H1 (cell line): ENCODE data around the gene CRADD. TPM values are rescaled to one million over a fixed set of nuclear protein-coding genes. Genes with fewer than 3 reads are reported as not detected.

Experiments used
- CTCF ChIA-PET: fragments of 300-600 bp; sonication (Branson Sonifier 250); formaldehyde crosslinking; loops from one replicate; lab custom pipeline; 2021; ENCODE audit not compliant: partially characterized antibody; lab: Charles Lee
- POLR2A ChIA-PET: fragments of 300-600 bp; sonication (Branson Sonifier 250); formaldehyde crosslinking; loops from one replicate; lab custom pipeline; 2021; ENCODE audit warnings: inconsistent platforms; ENCODE audit not compliant: partially characterized antibody; lab: Charles Lee
- DNase-seq, 2 experiments: peaks; one replicate each; pipeline versions ENCODE4 v3.0.0 to v3.0.0-alpha.2; 2010 to 2022; ENCODE audit warnings: low spot score in 2 of 2, low read depth in 1 of 2, mixed read lengths in 1 of 2
- FAIRE-seq: peaks from 2 replicates; lab custom pipeline; 2011; peaks lifted over from hg19 to GRCh38; lab: Jason Lieb, UNC
- H2AFZ ChIP-seq: 2 replicates; pipeline ENCODE4 v1.8.1; 2012; ENCODE audit warnings: low read length, inconsistent platforms
- H2AK5ac ChIP-seq: 2 replicates; pipeline ENCODE4 v1.6.1; 2013; ENCODE audit warnings: low read depth, low read length
- H2BK120ac ChIP-seq: replicated peaks from 2 replicates; pipeline ENCODE3; 2013; ENCODE audit warnings: low read depth, low read length, inconsistent platforms
- H2BK12ac ChIP-seq: 2 replicates; pipeline ENCODE4 v1.6.1; 2013; ENCODE audit warnings: low read depth, low read length
- H2BK15ac ChIP-seq: 2 replicates; pipeline ENCODE4 v1.6.1; 2013; ENCODE audit warnings: low read length
- H2BK20ac ChIP-seq: 2 replicates; pipeline ENCODE4 v1.6.1; 2013; ENCODE audit warnings: low read length
- H2BK5ac ChIP-seq: 2 replicates; pipeline ENCODE4 v1.6.1; 2013; ENCODE audit warnings: low read depth, low read length
- H3K14ac ChIP-seq: 2 replicates; pipeline ENCODE4 v1.6.1; 2013; ENCODE audit warnings: inconsistent platforms; ENCODE audit not compliant: insufficient read length
- H3K18ac ChIP-seq: 2 replicates; pipeline ENCODE4 v1.6.1; 2013; ENCODE audit warnings: low read length; ENCODE audit errors: extremely low read depth
- H3K23ac ChIP-seq: 2 replicates; pipeline ENCODE4 v1.6.1; 2013; ENCODE audit warnings: inconsistent platforms; ENCODE audit not compliant: insufficient read length
- H3K23me2 ChIP-seq: 2 replicates; pipeline ENCODE4 v1.6.1; 2013; ENCODE audit warnings: low read depth, low read length
- H3K27ac ChIP-seq: 2 replicates; pipeline ENCODE4 v1.6.1; 2011; ENCODE audit warnings: low read depth, low read length, inconsistent platforms
- H3K27me3 ChIP-seq, 4 experiments: replicated peaks in 1 of 4; 1 replicate in 1 of 4; 2 replicates in 3 of 4; pipeline versions ENCODE4 v1.6.1 to v1.8.1; 2011 to 2013; ENCODE audit warnings: low read length in 3 of 4, mild to moderate bottlenecking in 3 of 4, inconsistent platforms in 2 of 4, mixed read lengths in 2 of 4, moderate library complexity in 1 of 4; ENCODE audit not compliant: control insufficient read depth in 3 of 4, insufficient read depth in 3 of 4; ENCODE audit errors: extremely low read depth in 1 of 4
- H3K36me3 ChIP-seq, 4 experiments: 2 replicates each; pipeline versions ENCODE4 v1.6.1 to v1.8.1; 2011 to 2013; ENCODE audit warnings: mild to moderate bottlenecking in 4 of 4, low read length in 3 of 4, moderate library complexity in 2 of 4, control low read depth in 1 of 4, inconsistent platforms in 1 of 4; ENCODE audit not compliant: insufficient read depth in 4 of 4, control insufficient read depth in 2 of 4
- H3K4ac ChIP-seq: replicated peaks from 2 replicates; pipeline ENCODE3; 2013; ENCODE audit warnings: low read length, low read depth, mixed read lengths, inconsistent platforms; ENCODE audit not compliant: insufficient read length
- H3K4me1 ChIP-seq, 4 experiments: replicated peaks in 1 of 4; 1 replicate in 1 of 4; 2 replicates in 3 of 4; pipeline versions ENCODE4 v1.6.1 to v1.8.1; 2011 to 2013; ENCODE audit warnings: low read length in 3 of 4, inconsistent platforms in 2 of 4, mixed read lengths in 1 of 4; ENCODE audit not compliant: insufficient read depth in 4 of 4, control insufficient read depth in 3 of 4
- H3K4me2 ChIP-seq, 2 experiments: 2 replicates each; pipeline versions ENCODE4 v1.6.1 to v1.8.1; 2011 to 2013; ENCODE audit warnings: low read depth in 2 of 2, low read length in 2 of 2, control low read depth in 1 of 2, inconsistent platforms in 1 of 2, mild to moderate bottlenecking in 1 of 2; ENCODE audit not compliant: insufficient read depth in 1 of 2
- H3K4me3 ChIP-seq, 4 experiments: fragments of 200-600, 300-600 bp in 1 of 4; sonication (generic), shearing (Covaris generic), sonication (Bioruptor Twin) in 1 of 4; 2 replicates each; pipeline versions ENCODE4 v1.5.1 to v1.8.1; 2011 to 2016; ENCODE audit warnings: low read length in 4 of 4, low read depth in 3 of 4, control low read depth in 2 of 4, inconsistent platforms in 2 of 4, mild to moderate bottlenecking in 2 of 4, mixed read lengths in 1 of 4, moderate library complexity in 1 of 4; ENCODE audit not compliant: insufficient read depth in 2 of 4; ENCODE audit errors: extremely low read depth in 1 of 4
- H3K56ac ChIP-seq: replicated peaks from 2 replicates; pipeline ENCODE3; 2013; ENCODE audit warnings: low read depth, mild to moderate bottlenecking, mixed read lengths, low read length, inconsistent platforms; ENCODE audit not compliant: insufficient read length
- H3K79me1 ChIP-seq: 2 replicates; pipeline ENCODE4 v1.6.1; 2013; ENCODE audit warnings: low read depth, low read length, control low read depth
- H3K79me2 ChIP-seq, 2 experiments: 2 replicates each; pipeline versions ENCODE4 v1.6.1 to v1.8.1; 2012 to 2013; ENCODE audit warnings: low read length in 2 of 2, mild to moderate bottlenecking in 2 of 2, inconsistent platforms in 1 of 2; ENCODE audit not compliant: insufficient read depth in 2 of 2, control insufficient read depth in 1 of 2
- H3K9ac ChIP-seq, 4 experiments: replicated peaks in 1 of 4; 1 replicate in 1 of 4; 2 replicates in 3 of 4; pipeline versions ENCODE4 v1.6.1 to v1.8.1; 2011 to 2013; ENCODE audit warnings: low read depth in 3 of 4, low read length in 3 of 4, control low read depth in 2 of 4, mild to moderate bottlenecking in 2 of 4, moderate library complexity in 2 of 4, inconsistent platforms in 1 of 4; ENCODE audit errors: extremely low read depth in 1 of 4
- H3K9me3 ChIP-seq, 2 experiments: 2 replicates each; pipeline versions ENCODE4 v1.6.1 to v1.8.1; 2012 to 2013; ENCODE audit warnings: mild to moderate bottlenecking in 2 of 2, moderate library complexity in 2 of 2, control low read depth in 1 of 2, inconsistent platforms in 1 of 2, low read depth in 1 of 2, low read length in 1 of 2, mixed read lengths in 1 of 2; ENCODE audit not compliant: insufficient read depth in 2 of 2
- H4K20me1 ChIP-seq, 2 experiments: replicated peaks in 1 of 2; 2 replicates each; pipeline versions ENCODE3 to v1.8.1; 2011 to 2013; ENCODE audit warnings: inconsistent platforms in 2 of 2, low read length in 2 of 2, mild to moderate bottlenecking in 1 of 2; ENCODE audit not compliant: insufficient read depth in 2 of 2, control insufficient read depth in 1 of 2
- H4K5ac ChIP-seq: 2 replicates; pipeline ENCODE4 v1.6.1; 2013; ENCODE audit warnings: low read length, low read depth, mixed read lengths, inconsistent platforms; ENCODE audit not compliant: insufficient read length
- H4K8ac ChIP-seq: 2 replicates; pipeline ENCODE4 v1.8.0; 2013; ENCODE audit warnings: mild to moderate bottlenecking, moderate library complexity, low read length, inconsistent platforms; ENCODE audit not compliant: insufficient read depth; ENCODE audit errors: extremely low read depth
- H4K91ac ChIP-seq: replicated peaks from 2 replicates; pipeline ENCODE3; 2013; ENCODE audit warnings: low read length, mixed read lengths, inconsistent platforms; ENCODE audit not compliant: insufficient read length
- CBX5 ChIP-seq: fragments of 300-800, 300-1000 bp; sonication (generic); IDR thresholded peaks from 2 replicates; pipeline ENCODE4 v1.7.1; 2016; ENCODE audit warnings: antibody characterized with exemption, low read length, low read depth
- GABPA ChIP-seq: IDR thresholded peaks from 2 replicates; pipeline ENCODE4 v1.6.1; 2011; ENCODE audit warnings: mild to moderate bottlenecking, low read length, moderate library complexity, borderline replicate concordance; ENCODE audit not compliant: insufficient read depth
- KDM1A ChIP-seq: fragments of 200-600, 300-600 bp; sonication (generic); IDR thresholded peaks from 2 replicates; pipeline ENCODE4 v1.7.1; 2016; ENCODE audit warnings: mild to moderate bottlenecking, low read length, borderline replicate concordance
- NANOG ChIP-seq: IDR thresholded peaks from 2 replicates; pipeline ENCODE4 v1.6.1; 2011; ENCODE audit warnings: low read length, low read depth, mild to moderate bottlenecking, inconsistent platforms; ENCODE audit not compliant: insufficient read depth, poor library complexity, severe bottlenecking
- RFX5 ChIP-seq: IDR thresholded peaks from 2 replicates; pipeline ENCODE4 v1.6.1; 2011; ENCODE audit warnings: low read depth, low read length, improper control_type of control experiment, borderline replicate concordance
- SAP30 ChIP-seq: fragments of 300-600 bp; sonication (generic); IDR thresholded peaks from 2 replicates; pipeline ENCODE4 v1.7.1; 2012; ENCODE audit warnings: low read length, moderate library complexity, mild to moderate bottlenecking, inconsistent platforms; ENCODE audit not compliant: insufficient read depth, insufficient replicate concordance
- SP2 ChIP-seq: IDR thresholded peaks from 2 replicates; pipeline ENCODE4 v1.6.1; 2012; ENCODE audit warnings: mild to moderate bottlenecking, low read length, inconsistent platforms
- SP4 ChIP-seq: IDR thresholded peaks from 2 replicates; pipeline ENCODE4 v1.6.1; 2012; ENCODE audit warnings: low read length, inconsistent platforms
- YY1 ChIP-seq: IDR thresholded peaks from 2 replicates; pipeline ENCODE4 v1.6.1; 2011; ENCODE audit warnings: low read depth, mild to moderate bottlenecking, low read length
- WGBS, 2 experiments: shearing (Covaris generic) in 1 of 2; methylation state at CpG; one replicate each; pipeline versions ENCODE4 v1.1.6 to v1.1.7; 2013 to 2015; ENCODE audit warnings: low lambda C conversion rate in 2 of 2, mixed read lengths in 2 of 2, inconsistent platforms in 1 of 2, low coverage in 1 of 2, missing lambda C conversion rate in 1 of 2; ENCODE audit not compliant: insufficient replicate concordance in 2 of 2, insufficient coverage in 1 of 2, insufficient read length in 1 of 2; ENCODE audit errors: extremely low coverage in 1 of 2, missing lambda C conversion rate in 1 of 2; 5-methylcytosine and 5-hydroxymethylcytosine counted together
- polyA plus RNA-seq, 7 experiments: library from polyadenylated mRNA; depleted of rRNA in 3 of 7; stranded (reverse) in 5 of 7; unstranded in 2 of 7; fragments of >200 nt in 5 of 7; fragments of 200-250 nt in 2 of 7; gene quantifications; 1 replicate in 5 of 7; 2 replicates in 1 of 7; 4 replicates in 1 of 7; pipeline versions ENCODE4 v1.2.1 to v1.2.3, GENCODE V29; 2011 to 2013; ENCODE audit warnings: missing spikeins in 2 of 7, mixed read lengths in 2 of 7
- total RNA-seq: library from RNA; stranded (reverse); fragmentation: NEBNext Ultra II Directional; extraction: Animal tissue kit (Norgen Biotek cat#: 25700); gene quantifications from 2 replicates; pipeline ENCODE4 v1.2.1, GENCODE V29; 2021
- TF ChIP-seq, protein P1 (sequence below): IDR thresholded peaks from 2 replicates; pipeline ENCODE4 v1.6.1; 2012; ENCODE audit warnings: inconsistent platforms

The CRADD gene
- total and polyA plus RNA-seq, 2 of the 8 experiments (the other 6 are each of a cell fraction or from before 2014, with no cell fraction given), result 8.1 to 15.4 TPM

DNA sequence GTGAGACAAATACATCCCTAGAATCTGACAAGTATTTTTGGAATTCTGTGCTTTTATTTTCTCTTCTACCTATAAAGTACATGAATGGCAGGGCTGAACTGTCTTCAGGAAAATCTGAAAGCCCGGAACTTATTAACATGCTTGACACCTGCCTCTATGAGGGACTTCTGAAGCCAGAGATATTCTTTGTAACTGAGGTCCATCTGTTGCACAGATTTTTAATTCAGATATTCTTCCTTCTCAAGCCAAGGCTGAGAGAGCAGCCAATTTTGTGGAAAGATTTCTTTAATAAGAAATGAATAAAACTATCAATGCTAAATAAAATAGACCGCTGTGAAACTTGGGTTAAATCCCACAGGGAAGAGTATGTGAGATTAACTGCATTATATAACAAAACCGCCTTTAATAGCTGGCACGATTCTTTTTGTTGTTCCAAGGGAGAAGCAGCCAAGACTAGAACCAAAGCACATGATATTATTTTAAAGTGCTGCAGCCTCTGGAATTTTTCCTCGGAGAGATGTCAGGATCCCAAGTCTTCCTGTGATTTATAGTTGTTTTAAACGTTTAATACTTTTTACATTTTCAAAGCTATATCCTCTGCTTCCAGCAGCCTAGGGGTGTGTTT, 148.9 kb downstream of the CRADD start:
- no peak overlapping the region for H2BK20ac ChIP-seq
- H3K4me2 ChIP-seq, result no peak overlapping the region
- H3K4ac ChIP-seq, result no peak overlapping the region
- H4K91ac ChIP-seq, result no peak overlapping the region
- WGBS, 2 experiments, result 90% methylated on average over 6 of the region's 6 CpGs; no CpG with 5 or more reads in 1 of the 2 experiments
- CTCF ChIA-PET, result interaction anchor here (2.3 to 3.6 kb wide), 2 partner anchors 275 kb away, joined by 14 to 18 read pairs; no protein-coding TSS in a partner anchor
- H3K23ac ChIP-seq, result no peak overlapping the region
- H2AFZ ChIP-seq, result no peak overlapping the region
- no peak overlapping the region for H4K8ac ChIP-seq
- no peak overlapping the region for H3K9ac ChIP-seq
- no peaks in the 10 kb centered on the region for H3K23me2 ChIP-seq
- no peak overlapping the region for H4K5ac ChIP-seq
- FAIRE-seq (no peak), DNase-seq (no peak)
- no peak overlapping the region for H3K27ac ChIP-seq
- no peaks in the 10 kb centered on the region for H3K79me1 ChIP-seq
- no peak overlapping the region for H2BK120ac ChIP-seq
- no peak overlapping the region for H2BK5ac ChIP-seq
- POLR2A ChIA-PET, result no interaction called here
- no peak overlapping the region for H2BK15ac ChIP-seq
- no peaks in the 10 kb centered on the region for H3K9me3 ChIP-seq
- H2AK5ac ChIP-seq, result no peak overlapping the region
- H3K4me3 ChIP-seq, result no peak overlapping the region
- H3K27me3 ChIP-seq, result no peaks in the 10 kb centered on the region; a peak in 1 of 7 replicates
- H3K56ac ChIP-seq, result no peak overlapping the region
- H4K20me1 ChIP-seq, result no peaks in the 10 kb centered on the region
- no peaks in the 10 kb centered on the region for H3K79me2 ChIP-seq
- no peak overlapping the region for H3K14ac ChIP-seq
- H3K18ac ChIP-seq, result no peak overlapping the region
- no peaks in the 10 kb centered on the region for H3K36me3 ChIP-seq
- H2BK12ac ChIP-seq, result no peak overlapping the region
- H3K4me1 ChIP-seq, result peaks cover 2 to 10% (median 6%) of the 10 kb centered on the region in 4 experiments; a peak in 5 of 7 replicates
- TF ChIP-seq SAP30 (no peak), YY1 (no peak), RFX5 (no peak), KDM1A (no peak), SP2 (no peak), SP4 (no peak), GABPA (no peak), NANOG (no peak), CBX5 (no peak)
- TF ChIP-seq, protein P1, sequence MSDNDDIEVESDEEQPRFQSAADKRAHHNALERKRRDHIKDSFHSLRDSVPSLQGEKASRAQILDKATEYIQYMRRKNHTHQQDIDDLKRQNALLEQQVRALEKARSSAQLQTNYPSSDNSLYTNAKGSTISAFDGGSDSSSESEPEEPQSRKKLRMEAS, result no peak
